Osteoblast (primary cell): ENCODE data around the gene MMP24. TPM values are rescaled to one million over a fixed set of nuclear protein-coding genes. Genes with fewer than 3 reads are reported as not detected.
"Not testable (repeated sequence)": the region's sequence is repeated elsewhere in the genome, so short reads cannot be mapped to it uniquely, and the experiment has no call there.

Experiments used
- DNase-seq: peaks from one replicate; pipeline ENCODE4 v3.0.0; 2011; ENCODE audit warnings: low spot score, mixed read lengths; ENCODE audit not compliant: insufficient read length; ENCODE audit errors: missing footprints
- H2AFZ ChIP-seq: 2 replicates; pipeline ENCODE4 v1.6.0; 2011; ENCODE audit warnings: mild to moderate bottlenecking, low read length
- H3K27ac ChIP-seq: 2 replicates; pipeline ENCODE4 v1.5.1; 2011; ENCODE audit warnings: mild to moderate bottlenecking, low read depth, low read length, moderate library complexity
- H3K27me3 ChIP-seq: 2 replicates; pipeline ENCODE4 v1.6.0; 2012; ENCODE audit warnings: mild to moderate bottlenecking, control low read depth, inconsistent platforms, low read length, moderate library complexity; ENCODE audit not compliant: insufficient read depth
- H3K36me3 ChIP-seq: 2 replicates; pipeline ENCODE4 v1.5.1; 2011; ENCODE audit warnings: mild to moderate bottlenecking, low read length, control low read depth, moderate library complexity; ENCODE audit not compliant: insufficient read depth
- H3K4me1 ChIP-seq: 2 replicates; pipeline ENCODE4 v1.5.1; 2011; ENCODE audit warnings: mild to moderate bottlenecking, low read length, control low read depth, moderate library complexity; ENCODE audit not compliant: insufficient read depth
- H3K4me2 ChIP-seq: 2 replicates; pipeline ENCODE4 v1.6.0; 2011; ENCODE audit warnings: mild to moderate bottlenecking, low read length; ENCODE audit not compliant: insufficient read depth
- H3K4me3 ChIP-seq: fragments of 200-600 bp; sonication (generic); 3 replicates; pipeline ENCODE4 v1.5.1; 2012; ENCODE audit warnings: mild to moderate bottlenecking, low read length, inconsistent platforms; ENCODE audit not compliant: insufficient read depth
- H3K79me2 ChIP-seq: 2 replicates; pipeline ENCODE4 v1.6.0; 2012; ENCODE audit warnings: mild to moderate bottlenecking, low read length, control low read depth, inconsistent platforms; ENCODE audit not compliant: insufficient read depth
- H3K9me3 ChIP-seq: 2 replicates; pipeline ENCODE4 v1.5.1; 2011; ENCODE audit warnings: low read depth, low read length, control low read depth
- H4K20me1 ChIP-seq: 2 replicates; pipeline ENCODE4 v1.6.0; 2012; ENCODE audit warnings: mild to moderate bottlenecking, low read length, control low read depth; ENCODE audit not compliant: insufficient read depth
- CTCF ChIP-seq: IDR thresholded peaks from 2 replicates; pipeline ENCODE4 v1.5.1; 2011; ENCODE audit warnings: mild to moderate bottlenecking, low read depth, low read length, moderate library complexity; ENCODE audit errors: extremely low read depth
- total RNA-seq: library from RNA; depleted of rRNA; stranded (reverse); fragments of >200 nt; gene quantifications from 2 replicates; pipeline ENCODE4 v1.2.3, GENCODE V29; 2012

MMP24 gene
- total RNA-seq, 1 donor: 1.1 TPM

- Histone ChIP-seq H3K36me3 (no peaks in the 10 kb centered on the region), H3K9me3 (peaks cover 7% of the 10 kb centered on the region), H4K20me1 (no peaks in the 10 kb centered on the region), H3K79me2 (no peaks in the 10 kb centered on the region), H3K4me2 (peak overlapping the region; percentile 35), H3K4me3 (no peak overlapping the region), H2AFZ (no peak overlapping the region), H3K4me1 (peaks cover 10% of the 10 kb centered on the region), H3K27ac (peak overlapping the region; percentile 57), H3K27me3 (no peaks in the 10 kb centered on the region)
- TF ChIP-seq CTCF: no peak
- no peak for DNase-seq
These were observed 26.2 kb upstream of the MMP24 start for GRCh38 chr20:35200267-35200666.

GRCh38 chr20:35201467-35201866 is 25.0 kb upstream of the MMP24 start:
- not testable (repeated sequence) for H3K9me3 ChIP-seq, DNase-seq, H3K79me2 ChIP-seq, H3K4me2 ChIP-seq, H3K4me1 ChIP-seq, H3K36me3 ChIP-seq, H4K20me1 ChIP-seq, H3K27ac ChIP-seq, H3K4me3 ChIP-seq, H3K27me3 ChIP-seq, H2AFZ ChIP-seq

GRCh38 chr20:35206802-35207201 is 19.7 kb upstream of the MMP24 start:
- Histone ChIP-seq H3K4me3 (no peak overlapping the region), H3K79me2 (no peaks in the 10 kb centered on the region), H3K27me3 (no peaks in the 10 kb centered on the region), H3K4me1 (peaks cover 5% of the 10 kb centered on the region), H3K27ac (no peak overlapping the region), H3K36me3 (peaks cover 2% of the 10 kb centered on the region), H2AFZ (no peak overlapping the region), H4K20me1 (no peaks in the 10 kb centered on the region), H3K9me3 (no peaks in the 10 kb centered on the region), H3K4me2 (no peak overlapping the region)
- no peak for TF ChIP-seq CTCF
- DNase-seq: no peak

- Histone ChIP-seq H3K79me2 (no peaks in the 10 kb centered on the region), H3K27ac (peak overlapping the region; percentile 34), H3K4me1 (peaks cover 5% of the 10 kb centered on the region), H3K9me3 (no peaks in the 10 kb centered on the region), H3K4me3 (peak overlapping the region; percentile 19), H3K4me2 (peak overlapping the region; percentile 66), H3K36me3 (peaks cover 2% of the 10 kb centered on the region), H3K27me3 (no peaks in the 10 kb centered on the region), H2AFZ (peak overlapping the region; percentile 83), H4K20me1 (no peaks in the 10 kb centered on the region)
- TF ChIP-seq CTCF: peak; percentile 78
- peak; percentile 54 for DNase-seq
These were observed 18.4 kb upstream of the MMP24 start for GRCh38 chr20:35207950-35208611.
